ENCODE results near the gene PTPN14. TPM values are rescaled to one million over a fixed set of nuclear protein-coding genes. Genes with fewer than 3 reads are reported as not detected.

PTPN14 gene
- total RNA-seq, 1 donor from 2014 or later: 27.2 TPM

DNA sequence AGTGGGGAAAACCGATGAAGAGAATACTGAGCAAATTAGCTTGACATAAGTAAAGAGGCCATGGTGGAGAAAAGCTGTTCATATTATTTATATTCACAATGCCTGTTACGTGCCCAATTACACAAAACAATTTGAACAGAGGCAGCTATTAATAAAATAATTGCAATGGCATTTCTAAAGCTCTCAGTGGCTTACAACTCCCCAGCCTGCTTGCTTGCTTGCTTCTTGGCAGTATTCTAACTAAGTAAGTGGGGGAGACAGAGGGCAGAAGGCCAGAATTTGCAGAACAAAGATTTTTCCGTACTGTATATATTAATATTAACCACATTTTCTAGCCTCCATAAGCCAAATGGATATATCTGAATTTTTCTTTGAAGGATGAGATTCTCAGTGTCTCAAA lies 12.9 kb downstream of the PTPN14 start:
- Histone ChIP-seq H3K27ac (no peak overlapping the region), H3K4me1 (peaks cover 0 to 5% of the 10 kb centered on the region in 2 donors), H3K9me3 (no peaks in the 10 kb centered on the region), H3K27me3 (no peaks in the 10 kb centered on the region), H3K36me3 (no peaks in the 10 kb centered on the region), H3K4me3 (no peak overlapping the region)
- TF ChIP-seq, protein P1, sequence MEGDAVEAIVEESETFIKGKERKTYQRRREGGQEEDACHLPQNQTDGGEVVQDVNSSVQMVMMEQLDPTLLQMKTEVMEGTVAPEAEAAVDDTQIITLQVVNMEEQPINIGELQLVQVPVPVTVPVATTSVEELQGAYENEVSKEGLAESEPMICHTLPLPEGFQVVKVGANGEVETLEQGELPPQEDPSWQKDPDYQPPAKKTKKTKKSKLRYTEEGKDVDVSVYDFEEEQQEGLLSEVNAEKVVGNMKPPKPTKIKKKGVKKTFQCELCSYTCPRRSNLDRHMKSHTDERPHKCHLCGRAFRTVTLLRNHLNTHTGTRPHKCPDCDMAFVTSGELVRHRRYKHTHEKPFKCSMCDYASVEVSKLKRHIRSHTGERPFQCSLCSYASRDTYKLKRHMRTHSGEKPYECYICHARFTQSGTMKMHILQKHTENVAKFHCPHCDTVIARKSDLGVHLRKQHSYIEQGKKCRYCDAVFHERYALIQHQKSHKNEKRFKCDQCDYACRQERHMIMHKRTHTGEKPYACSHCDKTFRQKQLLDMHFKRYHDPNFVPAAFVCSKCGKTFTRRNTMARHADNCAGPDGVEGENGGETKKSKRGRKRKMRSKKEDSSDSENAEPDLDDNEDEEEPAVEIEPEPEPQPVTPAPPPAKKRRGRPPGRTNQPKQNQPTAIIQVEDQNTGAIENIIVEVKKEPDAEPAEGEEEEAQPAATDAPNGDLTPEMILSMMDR (IDR thresholded peaks at IDR 0.05): no peak
- intact Hi-C loops (cut with DNase I): no loop called here
- DNase-seq (ENCODE audit: low spot score in 2 of 2): no peak

DNA sequence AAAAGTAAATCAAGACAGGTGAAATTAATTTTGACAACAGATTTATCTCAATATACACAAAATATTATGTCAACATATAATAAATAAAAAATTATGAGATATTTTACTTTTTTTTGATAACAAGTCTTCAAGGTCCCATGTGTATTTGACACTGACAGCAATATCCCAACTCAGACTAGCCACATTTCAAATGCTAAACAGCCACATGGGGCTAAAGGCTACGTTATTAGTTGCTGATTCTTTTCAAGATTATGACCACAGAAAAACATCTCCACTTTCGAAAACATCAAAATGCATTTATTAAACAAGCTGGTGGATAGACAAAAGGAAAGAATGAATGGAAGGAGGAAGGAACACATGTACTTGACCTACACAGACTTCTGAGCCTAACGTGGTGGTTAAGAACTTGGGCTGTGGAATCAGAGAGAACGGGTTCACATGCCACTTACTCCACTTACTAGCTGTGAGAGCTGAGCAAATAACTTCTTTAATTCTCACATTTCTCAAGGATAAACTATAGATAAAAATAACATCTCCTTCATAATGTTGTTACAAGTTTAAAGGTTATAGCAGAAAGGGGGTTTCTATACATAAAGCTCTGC lies 13.4 kb downstream of the PTPN14 start:
- H3K4me1 ChIP-seq: peaks cover 0 to 5% of the 10 kb centered on the region in 2 donors
- no peak for DNase-seq (ENCODE audit: low spot score in 2 of 2)
- no peaks in the 10 kb centered on the region for H3K27me3 ChIP-seq
- peaks cover 0 to 2% of the 10 kb centered on the region in 2 donors for H3K36me3 ChIP-seq
- intact Hi-C loops (cut with DNase I): no loop called here
- TF ChIP-seq, protein P1 (IDR thresholded peaks at IDR 0.05): no peak
- no peak overlapping the region for H3K4me3 ChIP-seq
- H3K9me3 ChIP-seq: no peaks in the 10 kb centered on the region
- no peak overlapping the region for H3K27ac ChIP-seq

DNA sequence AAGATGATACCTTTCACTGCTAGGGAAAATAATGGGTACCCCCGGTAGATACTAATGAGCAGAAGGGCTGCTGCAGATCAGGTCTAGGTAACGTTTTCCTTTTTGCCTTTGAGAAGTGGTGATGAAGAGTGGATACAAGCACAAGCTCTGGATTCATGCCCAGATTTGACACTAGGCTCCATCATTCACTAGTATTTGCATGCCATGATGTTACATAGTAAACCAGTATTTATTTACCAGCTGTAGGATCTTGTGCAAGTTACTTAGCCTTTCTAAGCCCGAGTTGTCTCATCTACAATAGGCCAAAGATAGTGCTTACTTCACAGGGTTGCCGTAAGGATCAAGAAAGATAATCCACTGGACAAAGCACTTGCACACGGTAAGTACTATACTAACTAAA lies 14.2 kb downstream of the PTPN14 start:
- intact Hi-C loops (cut with DNase I): no loop called here
- Histone ChIP-seq H3K4me1 (peaks cover 0 to 5% of the 10 kb centered on the region in 2 donors), H3K27ac (no peak overlapping the region), H3K36me3 (peaks cover 0 to 8% of the 10 kb centered on the region in 2 donors), H3K27me3 (no peaks in the 10 kb centered on the region), H3K4me3 (no peak overlapping the region), H3K9me3 (no peaks in the 10 kb centered on the region)
- no peak for DNase-seq (ENCODE audit: low spot score in 2 of 2)
- TF ChIP-seq, protein P1 (IDR thresholded peaks at IDR 0.05): no peak

DNA sequence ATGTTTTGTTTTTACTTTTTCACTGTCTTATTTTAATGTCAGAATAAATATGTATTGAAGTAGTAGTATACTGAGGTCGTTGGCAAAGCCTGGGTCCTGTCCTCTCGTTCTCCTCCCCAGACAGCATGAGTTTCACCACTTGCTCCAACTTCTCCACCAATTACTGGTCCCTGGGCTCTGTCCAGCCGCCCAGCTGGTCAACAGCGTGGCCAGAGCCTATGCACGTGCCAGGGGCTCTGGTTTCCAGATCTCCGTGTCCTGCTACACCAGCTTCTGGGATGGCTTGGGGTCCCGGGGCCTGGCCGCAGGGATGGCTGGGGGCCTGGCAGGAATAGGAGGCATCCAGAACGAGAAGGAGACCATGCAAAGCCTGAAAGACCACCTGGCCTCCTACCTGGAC lies 19.3 kb downstream of the PTPN14 start:
- Histone ChIP-seq H3K9me3 (no peaks in the 10 kb centered on the region), H3K4me3 (no peak overlapping the region), H3K27me3 (no peaks in the 10 kb centered on the region), H3K27ac (no peak overlapping the region), H3K4me1 (peaks cover 0 to 5% of the 10 kb centered on the region in 2 donors), H3K36me3 (peaks cover 0 to 11% of the 10 kb centered on the region in 2 donors)
- TF ChIP-seq, protein P1 (IDR thresholded peaks at IDR 0.05): no peak
- no peak for DNase-seq (ENCODE audit: low spot score in 2 of 2)
- intact Hi-C loops (cut with DNase I): no loop called here

DNA sequence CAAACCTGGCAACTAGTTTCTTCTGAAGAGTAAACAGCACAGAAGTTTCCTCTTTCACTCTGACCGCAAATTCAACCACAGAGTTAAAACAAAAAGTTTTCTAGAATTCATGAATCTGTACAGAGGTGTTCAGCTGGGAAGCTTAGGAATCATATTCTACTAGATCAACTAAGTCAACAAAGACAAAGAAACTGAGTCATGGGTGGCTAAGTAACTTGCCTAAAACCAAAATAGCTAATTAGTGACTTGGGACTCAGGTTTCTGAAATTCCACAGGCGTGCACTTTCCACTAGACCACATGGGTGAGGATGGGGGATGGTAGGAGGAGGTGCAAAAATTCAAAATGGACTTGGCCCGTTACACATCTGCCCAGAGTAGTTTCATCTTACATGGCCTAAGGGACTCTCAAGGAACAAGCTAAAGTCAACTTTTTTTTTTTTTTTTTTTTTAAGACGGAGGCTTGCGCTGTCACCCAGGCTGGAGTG lies 25.8 kb downstream of the PTPN14 start:
- Histone ChIP-seq H3K9me3 (no peaks in the 10 kb centered on the region), H3K27ac (no peak overlapping the region), H3K4me1 (no peaks in the 10 kb centered on the region), H3K36me3 (no peaks in the 10 kb centered on the region), H3K27me3 (no peaks in the 10 kb centered on the region), H3K4me3 (no peak overlapping the region)
- no peak for DNase-seq (ENCODE audit: low spot score in 2 of 2)
- TF ChIP-seq, protein P1 (IDR thresholded peaks at IDR 0.05): no peak
- intact Hi-C loops (cut with DNase I): no loop called here
